GM18502 (cell line): ENCODE measurements around the gene SEPTIN1.
"Not testable (repeated sequence)": the region's sequence is repeated elsewhere in the genome, so short reads cannot be mapped to it uniquely, and the experiment has no call there.

Experiments
- ATAC-seq: cut with Tn5 transposase; IDR thresholded peaks from one replicate; pipeline ENCODE4 v1.9.1; 2021; ENCODE audit warnings: mild to moderate bottlenecking; ENCODE audit not compliant: unreplicated experiment, poor library complexity

SEPTIN1 gene

DNA sequence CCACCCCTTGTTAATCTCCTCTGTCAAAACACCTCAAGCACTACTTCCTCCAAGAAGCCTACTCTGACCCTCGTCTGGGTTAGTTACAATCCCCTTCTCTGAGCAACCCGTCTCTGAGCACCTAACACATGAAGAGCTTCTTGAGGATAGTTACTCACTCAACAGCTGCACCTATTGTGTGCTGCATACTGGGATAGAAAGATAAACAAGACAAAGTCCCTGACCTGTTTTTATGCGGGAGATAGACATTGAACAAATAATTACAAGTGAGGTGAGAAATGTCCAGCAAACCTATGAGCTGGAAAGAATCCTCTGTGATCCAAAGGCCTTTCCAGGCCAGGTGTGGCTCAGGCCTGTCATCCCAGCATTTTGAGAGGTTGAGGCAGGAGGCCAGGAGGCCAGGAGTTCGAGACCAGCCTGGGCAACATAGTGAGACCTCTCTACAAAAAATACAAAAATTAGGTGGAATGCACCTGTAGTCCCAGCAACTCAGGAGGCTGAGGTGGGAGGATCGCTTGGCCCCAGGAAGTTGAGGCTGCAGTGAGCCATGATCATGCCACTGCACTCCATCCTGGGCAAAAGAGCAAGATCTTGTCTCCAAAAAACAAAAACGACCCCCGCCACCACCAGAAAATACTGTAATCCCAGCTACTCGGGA, 19.5 kb upstream of the SEPTIN1 start:
- ATAC-seq, result no peak

DNA sequence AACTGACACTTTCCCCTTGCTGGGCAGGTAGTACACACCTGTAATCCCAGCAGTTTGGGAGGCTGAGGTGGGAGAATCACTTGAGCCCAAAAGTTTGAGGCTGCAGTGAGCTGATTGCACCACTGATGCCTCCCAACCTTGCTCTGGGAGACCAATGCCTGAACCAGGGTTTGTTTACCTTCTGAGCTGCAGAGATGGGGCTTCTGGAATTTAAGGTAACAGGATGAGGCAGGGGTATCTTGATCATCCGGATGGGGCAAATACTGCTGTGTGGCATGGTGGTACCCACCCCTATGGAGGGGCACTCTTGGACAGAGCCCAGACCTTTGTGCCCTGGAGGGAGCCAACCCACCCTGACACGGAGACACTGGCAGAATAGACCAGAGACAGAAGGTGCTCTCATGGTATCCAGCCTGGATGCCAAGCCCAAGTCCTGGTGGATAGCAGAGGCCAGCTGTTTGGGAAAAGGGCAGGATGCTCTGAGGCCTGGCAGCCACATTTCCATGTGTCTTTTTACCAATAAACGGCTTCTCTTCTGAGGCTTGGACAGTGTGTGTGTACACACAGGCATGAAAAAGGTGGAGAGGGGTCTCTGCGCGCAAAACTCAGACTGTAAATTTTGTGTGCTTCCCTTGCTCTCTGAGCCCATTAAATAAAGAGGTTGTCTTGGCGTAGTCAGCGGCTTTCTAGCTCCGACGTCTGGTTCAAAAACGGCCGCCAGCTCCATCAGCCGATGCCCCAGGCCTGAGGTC, 17.2 kb upstream of the SEPTIN1 start:
- no peak for ATAC-seq

DNA sequence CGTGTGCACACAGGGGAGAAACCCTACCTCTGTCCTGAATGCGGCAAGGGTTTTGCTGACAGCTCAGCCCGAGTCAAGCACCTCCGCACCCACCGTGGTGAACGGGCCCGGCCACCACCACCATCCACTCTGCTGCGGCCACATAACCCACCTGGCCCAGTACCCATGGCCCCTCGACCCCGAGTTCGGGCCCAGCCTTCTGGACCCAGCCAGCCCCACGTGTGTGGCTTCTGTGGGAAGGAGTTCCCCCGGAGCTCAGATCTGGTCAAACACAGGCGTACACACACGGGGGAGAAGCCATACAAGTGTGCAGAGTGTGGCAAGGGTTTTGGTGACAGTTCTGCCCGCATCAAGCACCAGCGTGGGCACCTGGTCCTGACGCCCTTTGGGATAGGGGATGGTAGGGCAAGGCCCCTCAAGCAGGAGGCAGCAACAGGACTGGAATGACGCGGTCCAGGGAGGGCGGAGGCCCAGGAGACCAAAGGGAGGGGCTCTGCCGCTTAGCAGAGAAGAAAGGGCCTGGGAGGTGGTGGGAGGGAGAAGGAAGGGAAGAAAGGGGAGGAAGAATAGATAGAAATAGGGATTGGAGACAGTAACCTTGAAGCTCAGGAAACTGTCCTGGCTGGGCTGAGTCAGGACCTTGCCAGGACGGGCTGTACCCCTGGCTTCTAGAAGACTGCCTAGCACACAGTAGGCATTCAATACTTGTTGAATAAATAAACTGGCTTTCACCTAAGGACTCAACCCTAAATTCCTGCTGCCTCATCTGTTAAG, 16.5 kb upstream of the SEPTIN1 start:
- no peak for ATAC-seq

DNA sequence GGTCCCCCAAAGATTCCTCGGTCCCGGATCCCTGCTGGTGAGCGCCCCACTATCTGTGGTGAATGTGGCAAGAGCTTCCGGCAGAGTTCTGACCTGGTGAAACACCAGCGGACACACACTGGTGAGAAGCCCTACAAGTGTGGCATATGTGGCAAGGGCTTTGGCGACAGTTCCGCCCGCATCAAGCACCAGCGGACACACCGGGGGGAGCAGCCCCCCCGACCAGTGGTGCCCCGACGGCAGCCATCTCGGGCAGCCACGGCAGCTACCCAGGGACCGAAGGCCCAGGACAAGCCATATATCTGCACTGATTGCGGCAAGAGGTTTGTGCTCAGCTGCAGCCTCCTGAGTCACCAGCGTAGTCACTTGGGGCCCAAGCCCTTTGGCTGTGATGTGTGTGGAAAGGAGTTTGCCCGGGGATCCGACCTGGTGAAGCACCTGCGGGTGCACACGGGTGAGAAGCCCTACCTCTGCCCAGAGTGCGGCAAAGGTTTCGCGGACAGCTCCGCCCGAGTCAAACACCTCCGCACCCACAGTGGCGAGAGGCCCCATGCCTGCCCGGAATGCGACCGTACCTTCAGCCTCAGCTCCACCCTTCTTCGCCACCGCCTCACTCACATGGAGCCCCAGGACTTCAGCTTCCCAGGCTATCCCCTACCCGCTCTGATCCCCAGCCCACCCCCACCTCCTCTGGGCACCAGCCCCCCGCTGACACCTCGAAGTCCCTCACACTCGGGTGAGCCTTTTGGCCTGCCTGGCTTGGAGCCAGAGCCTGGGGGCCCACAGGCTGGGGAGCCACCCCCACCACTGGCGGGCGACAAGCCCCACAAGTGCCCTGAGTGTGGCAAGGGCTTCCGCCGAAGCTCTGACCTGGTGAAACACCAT, 15.7 kb upstream of the SEPTIN1 start:
- no peak for ATAC-seq

DNA sequence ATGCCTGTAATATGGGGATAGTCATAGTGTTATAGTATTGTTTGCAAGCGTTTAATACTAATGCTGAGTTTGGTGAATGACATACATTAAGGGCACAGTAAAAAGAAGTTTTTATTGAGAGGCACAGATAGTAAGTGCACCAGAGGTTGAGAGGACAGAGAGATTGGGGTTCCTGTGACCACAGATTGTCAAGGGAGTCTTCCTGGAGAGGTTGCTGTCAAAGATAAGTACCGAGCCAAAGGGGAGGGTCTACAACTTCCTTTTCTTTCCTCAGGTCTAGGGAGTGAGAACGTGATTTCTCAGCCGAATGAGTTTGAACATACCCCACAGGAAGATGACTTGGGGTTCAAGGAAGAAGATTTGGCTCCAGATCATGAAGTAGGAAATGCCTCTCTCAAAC, 14.7 kb upstream of the SEPTIN1 start:
- ATAC-seq, result no peak

DNA sequence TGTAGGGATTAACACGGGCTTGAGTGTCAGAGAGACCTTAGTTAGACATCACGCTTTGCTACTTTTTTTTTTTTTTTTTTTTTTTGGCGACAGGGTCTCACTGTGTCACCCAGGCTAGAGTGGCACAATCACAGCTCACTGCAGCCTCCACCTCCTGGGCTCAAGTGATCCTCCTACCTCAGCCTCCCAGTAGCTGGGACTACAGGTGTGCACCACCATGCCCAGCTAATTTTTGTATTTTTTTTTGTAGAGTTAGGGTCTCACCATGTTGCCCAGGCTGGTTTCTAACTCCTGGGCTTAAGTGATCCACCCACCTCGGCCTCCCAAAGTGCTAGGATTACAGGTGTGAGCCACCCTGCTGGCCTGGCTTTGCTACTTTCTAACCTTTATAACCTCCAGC, 14.3 kb upstream of the SEPTIN1 start:
- ATAC-seq, result not testable (repeated sequence)

DNA sequence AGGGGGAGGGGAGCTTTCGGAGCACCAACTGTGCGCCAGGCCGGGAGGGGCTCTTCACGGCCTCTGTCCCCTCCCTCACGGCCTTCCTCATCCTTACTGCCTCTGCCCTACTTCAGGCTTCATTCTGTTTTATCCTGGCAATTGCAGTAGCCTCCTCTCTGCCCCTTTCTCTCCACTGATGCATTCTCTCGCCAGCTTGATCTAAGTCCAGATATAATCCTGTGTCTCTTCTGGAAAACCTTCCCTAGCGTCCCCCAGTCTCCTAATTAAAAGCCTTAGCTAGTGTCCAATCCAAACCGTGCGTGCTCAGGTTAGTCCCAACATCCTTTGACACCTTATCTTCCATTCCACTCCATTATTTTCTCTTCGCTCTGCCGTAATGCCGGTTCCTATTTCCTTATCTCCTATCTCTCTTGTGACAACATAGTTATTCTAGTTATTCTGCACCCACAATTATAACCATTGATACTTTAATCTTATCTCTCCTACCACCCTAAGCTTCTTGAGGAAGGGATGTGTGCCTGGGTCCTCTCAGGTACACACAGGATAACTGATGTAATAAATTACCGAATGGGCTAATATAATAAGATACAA, 13.7 kb upstream of the SEPTIN1 start:
- no peak for ATAC-seq

DNA sequence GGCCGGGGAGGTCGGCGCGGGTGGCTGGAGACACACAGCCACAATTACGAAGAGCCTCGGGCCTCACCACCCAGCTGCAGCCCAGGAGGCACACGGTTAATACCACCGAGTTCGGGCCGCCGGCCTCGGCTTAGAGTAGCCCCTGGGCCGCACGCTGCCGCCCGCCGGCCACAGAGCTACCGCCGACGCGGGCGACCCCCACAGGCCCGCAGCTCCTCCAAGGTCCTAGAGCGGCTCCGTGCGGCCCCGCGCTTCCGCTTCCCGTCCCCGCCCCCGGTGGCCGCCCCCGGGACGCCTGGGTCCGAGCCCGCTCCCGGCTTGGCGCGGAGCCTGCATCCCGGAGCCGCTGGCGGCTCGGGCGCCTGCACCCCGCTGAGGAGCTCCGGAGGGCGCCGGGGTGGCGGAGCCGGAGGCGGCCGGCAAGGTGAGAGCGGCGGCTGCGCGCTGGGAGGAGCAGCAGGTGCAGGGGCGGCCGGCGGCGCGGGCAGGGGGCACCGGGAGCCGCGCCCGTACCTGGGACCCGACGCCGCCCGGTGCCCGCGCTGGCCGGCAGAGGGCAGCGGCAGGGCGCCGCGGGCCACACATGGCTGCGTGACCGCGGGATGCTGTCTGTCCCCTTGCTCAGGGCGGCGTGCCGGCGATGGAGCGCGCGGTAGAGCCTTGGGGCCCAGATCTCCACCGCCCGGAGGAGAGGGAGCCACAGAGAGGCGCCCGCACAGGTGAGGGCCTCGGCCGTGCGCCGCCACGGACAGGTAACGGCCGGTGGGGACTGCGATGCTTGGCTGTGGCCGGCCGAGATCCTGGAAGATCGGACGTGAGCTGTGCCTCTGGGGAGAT, 13.0 kb upstream of the SEPTIN1 start, which contains the start of gene ZNF48:
ZNF48 (plus strand) TSS at position 266 of the 837 bp plus-strand sequence; CDS start at position 641, 375 bp downstream.
- ATAC-seq, result peak; percentile 69

DNA sequence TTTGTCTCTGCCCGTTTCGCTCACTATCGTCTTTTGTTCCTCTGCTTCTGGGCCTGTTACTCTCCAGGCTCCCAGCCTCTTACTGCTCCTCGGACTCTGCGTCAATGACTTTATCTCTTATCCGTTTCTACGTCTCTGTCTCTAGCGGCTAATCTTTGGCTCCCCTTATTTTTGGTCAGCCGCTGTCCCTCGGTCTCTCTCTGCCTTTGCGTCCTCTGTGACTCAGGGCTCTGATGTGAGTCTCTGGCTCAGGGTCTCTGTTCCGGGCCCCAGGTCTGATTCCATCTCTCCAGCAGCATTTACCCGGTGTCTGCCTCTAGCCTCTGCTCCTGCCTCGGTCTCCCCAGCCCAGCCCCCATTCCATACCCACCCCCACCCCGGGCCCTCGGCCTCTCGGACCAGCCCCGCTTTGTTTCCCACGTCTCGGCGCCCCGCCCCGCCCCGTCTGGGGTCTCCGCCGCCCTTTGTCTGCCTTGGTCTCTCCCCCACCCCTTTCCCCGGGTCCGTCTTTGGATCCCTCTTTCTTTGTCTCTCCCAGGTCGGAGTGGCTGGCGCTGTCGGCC, 12.3 kb upstream of the SEPTIN1 start:
- no peak for ATAC-seq

DNA sequence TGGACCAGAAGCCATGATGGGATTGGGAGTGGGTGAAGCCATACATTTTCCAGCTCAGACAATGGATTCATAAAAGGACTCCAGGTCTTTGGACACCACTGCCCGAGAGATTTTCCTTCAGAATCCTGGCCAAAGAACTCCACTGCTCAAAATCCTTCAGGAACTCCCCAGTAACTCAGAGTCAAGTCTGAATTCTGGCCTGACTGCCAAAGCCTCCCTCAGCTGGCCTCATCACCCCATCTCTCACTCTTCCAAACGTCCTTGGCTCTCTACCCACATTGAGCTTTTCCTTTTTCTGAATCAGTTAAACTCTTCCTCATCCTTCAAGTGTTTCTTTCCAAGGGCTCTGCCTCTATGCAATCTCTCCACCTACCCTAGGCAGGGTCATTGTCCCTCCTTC, 1.2 kb upstream of the SEPTIN1 start:
- no peak for ATAC-seq

DNA sequence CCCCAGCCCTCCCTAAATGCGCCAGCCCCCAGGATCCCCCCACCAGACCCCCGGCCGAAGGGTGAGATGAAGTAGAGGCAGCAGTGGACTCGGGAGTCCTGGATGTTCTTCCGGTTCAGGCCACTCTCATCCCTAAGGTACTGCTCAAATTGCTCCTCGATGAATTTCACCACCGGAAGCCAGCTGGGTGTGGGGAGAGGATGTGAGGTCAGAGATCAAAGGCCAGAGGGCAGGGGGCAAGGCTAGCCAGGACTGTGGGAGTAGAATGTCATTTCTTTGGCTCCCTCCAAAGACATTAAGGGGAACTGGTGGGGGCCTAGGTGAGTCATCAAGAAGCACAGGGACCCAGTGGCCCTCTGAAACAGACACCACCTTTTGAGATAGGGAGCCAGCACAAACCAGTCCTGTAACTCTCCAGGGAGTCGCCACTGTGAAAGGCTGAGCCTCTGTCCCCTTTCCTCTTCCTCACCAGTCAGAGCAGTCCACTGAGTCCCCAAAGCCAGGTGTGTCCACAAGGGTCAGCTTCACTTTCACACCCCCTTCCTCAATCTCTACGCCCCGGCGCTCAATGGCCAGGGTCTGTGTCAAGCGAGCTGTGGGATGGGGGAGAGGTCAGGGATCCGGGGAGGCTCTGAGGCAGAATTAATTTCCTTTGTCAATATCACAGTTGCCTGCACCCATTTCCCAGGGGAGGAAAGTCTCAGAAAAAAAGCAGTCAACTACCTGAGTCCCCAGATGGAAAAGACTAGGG, 895 bp downstream of the SEPTIN1 start:
- no peak for ATAC-seq

DNA sequence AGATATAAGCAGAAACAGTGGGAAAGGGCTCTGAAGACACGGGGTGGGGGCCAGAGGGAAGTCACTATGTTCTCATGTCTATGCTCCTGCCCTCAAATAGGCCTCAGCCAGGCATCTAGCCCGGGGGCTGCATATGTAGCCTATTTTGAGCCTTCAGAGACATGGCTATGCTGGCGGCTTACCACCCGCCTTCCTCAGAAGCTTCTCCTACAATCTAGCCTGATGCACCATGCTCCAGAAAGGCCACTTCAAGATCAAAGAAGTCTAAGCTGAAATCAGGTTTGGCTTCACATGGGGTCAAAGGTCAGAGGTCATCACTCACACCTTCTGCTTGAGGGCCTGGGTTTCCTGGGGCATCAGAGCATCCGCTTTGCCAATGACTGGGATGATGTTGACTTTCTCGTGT, 1.6 kb downstream of the SEPTIN1 start:
- ATAC-seq, result no peak

DNA sequence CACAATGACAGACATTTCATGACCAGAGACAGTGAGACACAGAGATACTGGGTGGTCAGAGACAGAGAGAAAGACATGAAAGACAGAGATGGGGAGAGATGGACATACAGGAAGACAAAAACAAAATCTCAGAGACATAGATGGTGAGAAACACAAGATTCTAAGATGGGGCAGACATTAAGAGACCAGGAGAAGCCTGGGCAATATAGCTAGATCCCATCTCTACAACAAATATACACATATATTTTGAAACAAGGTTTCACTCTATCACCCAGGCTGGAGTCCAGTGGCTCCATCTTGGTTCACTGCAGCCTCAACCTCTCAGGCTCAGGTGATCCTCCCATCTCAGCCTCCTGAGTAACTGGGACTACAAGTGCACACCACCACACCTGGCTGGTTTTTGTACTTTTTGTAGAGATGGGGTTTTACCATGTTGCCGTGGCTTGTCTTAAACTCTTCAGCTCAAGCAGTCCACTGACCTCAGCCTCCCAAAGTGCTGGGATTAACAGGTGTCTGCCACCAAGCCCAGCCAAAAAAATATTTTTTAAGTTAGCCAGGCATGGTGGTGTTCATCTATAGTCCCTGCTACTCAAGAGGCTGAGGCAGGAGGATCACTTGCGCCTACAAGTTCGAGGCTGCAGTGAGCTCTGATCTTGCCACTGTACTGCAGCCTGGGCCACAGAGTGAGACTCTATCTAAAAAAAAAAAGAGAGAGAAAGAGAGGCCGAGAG, 2.1 kb downstream of the SEPTIN1 start:
- no peak for ATAC-seq

DNA sequence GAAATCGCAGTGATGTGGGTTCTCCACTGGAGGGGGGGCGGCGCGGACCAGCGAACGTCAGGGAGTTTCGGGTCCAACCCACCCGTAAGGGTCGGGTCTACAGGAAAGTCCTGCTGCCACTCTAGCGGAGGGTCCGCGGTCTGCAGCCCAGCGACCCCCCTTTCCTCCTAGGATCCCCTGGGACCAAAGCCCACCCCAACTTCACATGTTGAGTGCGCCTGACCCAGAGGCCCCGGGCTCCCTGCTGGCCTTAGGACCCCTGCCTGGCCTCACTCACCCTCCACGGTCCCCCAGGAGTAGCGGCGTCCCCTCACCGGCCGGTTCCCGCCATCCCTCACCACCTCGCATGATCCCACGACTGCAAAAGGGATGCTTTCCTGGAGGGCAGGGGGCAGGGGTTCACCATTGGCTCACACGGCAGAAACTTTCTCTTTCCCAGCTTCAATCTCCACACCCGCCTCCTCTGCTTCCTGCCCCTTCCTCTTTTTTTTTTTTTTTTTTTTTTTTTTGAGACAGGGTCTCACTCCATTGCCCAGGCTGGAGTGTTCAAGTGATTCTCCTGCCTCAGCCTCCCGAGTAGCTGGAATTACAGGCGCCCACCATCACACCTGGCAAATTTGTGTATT, 3.1 kb downstream of the SEPTIN1 start:
- no peak for ATAC-seq

DNA sequence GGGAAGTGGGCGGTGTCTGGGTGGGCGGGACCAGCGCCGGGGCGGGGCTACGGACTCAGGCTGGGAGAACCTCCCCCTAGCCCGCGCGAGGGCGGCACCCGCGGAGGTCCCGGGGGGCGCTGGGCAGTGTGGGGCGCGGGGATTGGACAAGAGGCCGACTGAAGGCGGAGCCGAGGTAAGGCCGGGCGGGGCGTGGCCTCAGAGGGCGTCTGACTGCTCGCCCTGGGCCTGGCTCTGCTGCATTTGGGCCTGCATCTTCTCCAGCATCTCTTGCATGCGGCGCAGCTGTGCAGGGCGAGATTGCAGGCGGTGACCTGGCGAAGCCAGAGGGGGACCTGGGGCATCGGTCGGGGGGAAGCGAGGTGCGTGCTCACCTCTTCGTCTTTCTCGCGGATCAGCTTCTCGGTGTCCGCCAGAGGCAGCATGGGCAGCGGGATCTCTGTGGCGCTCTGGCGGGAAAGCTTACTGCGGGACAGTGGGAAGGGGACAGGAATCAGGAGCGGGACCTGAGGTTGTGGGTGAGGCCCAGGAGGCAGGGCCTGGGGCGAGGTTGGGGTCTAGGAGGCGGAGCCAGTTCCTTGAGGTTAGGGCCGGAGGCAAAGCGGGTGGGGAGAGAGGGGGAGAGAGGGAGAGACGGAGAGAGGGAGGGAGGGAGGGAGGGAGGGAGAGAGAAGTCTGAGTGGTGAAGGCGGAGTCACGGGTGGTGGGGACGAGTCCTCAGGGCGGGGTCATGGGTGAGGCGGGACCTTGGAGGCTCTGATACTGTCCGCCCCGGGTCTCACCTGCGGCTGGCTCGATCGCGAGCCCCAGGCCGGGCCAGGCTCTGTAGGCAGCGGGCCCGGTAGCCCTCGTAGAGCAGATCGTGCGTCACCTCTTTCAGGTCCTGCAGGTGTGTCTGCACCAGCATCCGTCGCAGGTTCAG, 3.9 kb downstream of the SEPTIN1 start:
- peak; percentile 86 for ATAC-seq

DNA sequence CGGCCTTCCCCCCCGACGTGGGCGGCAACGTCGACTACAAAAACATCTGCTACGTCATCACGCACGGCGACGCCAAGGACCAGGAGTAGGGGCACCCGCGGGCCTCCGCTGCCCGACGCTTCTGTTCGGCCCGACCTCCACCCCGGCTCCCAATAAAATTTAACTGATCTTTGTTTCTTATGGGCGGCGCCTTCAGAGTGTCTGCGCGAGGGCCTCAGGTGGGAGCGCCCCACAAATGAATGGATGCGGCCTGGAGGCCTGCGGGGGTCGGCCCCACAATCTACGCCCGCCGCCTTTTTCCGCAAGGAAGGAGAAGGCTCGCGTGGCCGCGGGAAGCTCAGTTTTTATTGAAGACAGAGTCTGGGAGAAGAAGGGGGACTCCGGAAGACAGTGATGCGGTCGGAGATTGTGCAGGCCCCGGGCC, 4.5 kb downstream of the SEPTIN1 start:
- ATAC-seq, result peak; percentile 41
